Hepatocyte (in vitro differentiated cells): ENCODE results near the gene KLHL24. TPM values are rescaled to one million over a fixed set of nuclear protein-coding genes. Genes with fewer than 3 reads are reported as not detected.

Source experiments
- DNase-seq: peaks from one replicate; pipeline ENCODE4 v3.0.0-alpha.2; 2016; ENCODE audit warnings: low spot score
- H2AFZ ChIP-seq: fragments of 200-600 bp; sonication (generic); 2 replicates; pipeline ENCODE4 v1.6.0; 2016; ENCODE audit warnings: antibody characterized with exemption, mild to moderate bottlenecking
- H3K27ac ChIP-seq: fragments of 200-600 bp; sonication (generic); 2 replicates; pipeline ENCODE4 v1.5.1; 2016; ENCODE audit warnings: mild to moderate bottlenecking
- H3K27me3 ChIP-seq: fragments of 200-600 bp; sonication (generic); 2 replicates; pipeline ENCODE4 v1.6.1; 2016
- H3K36me3 ChIP-seq: fragments of 200-600 bp; sonication (generic); replicated peaks from 2 replicates; pipeline ENCODE4 v1.5.1; 2016; ENCODE audit warnings: low read depth; ENCODE audit not compliant: insufficient read depth
- H3K4me1 ChIP-seq: fragments of 200-600 bp; sonication (generic); 2 replicates; pipeline ENCODE4 v1.5.1; 2016; ENCODE audit warnings: mild to moderate bottlenecking, moderate library complexity; ENCODE audit not compliant: insufficient read depth
- H3K4me2 ChIP-seq: fragments of 200-600 bp; sonication (generic); 2 replicates; pipeline ENCODE4 v1.6.0; 2016
- H3K4me3 ChIP-seq: fragments of 200-600 bp; sonication (generic); 2 replicates; pipeline ENCODE4 v1.5.1; 2016; ENCODE audit warnings: mild to moderate bottlenecking
- H3K79me2 ChIP-seq: fragments of 200-600 bp; sonication (generic); 2 replicates; pipeline ENCODE4 v1.6.0; 2017; ENCODE audit warnings: mild to moderate bottlenecking
- H3K9me2 ChIP-seq: fragments of 200-600 bp; sonication (generic); replicated peaks from 2 replicates; pipeline ENCODE4 v1.6.0; 2017; ENCODE audit warnings: mild to moderate bottlenecking; ENCODE audit not compliant: insufficient read depth
- H3K9me3 ChIP-seq: fragments of 200-600 bp; sonication (generic); 2 replicates; pipeline ENCODE4 v1.5.1; 2016; ENCODE audit warnings: low read depth, mild to moderate bottlenecking
- H4K20me1 ChIP-seq: fragments of 200-600 bp; sonication (generic); 2 replicates; pipeline ENCODE4 v1.6.0; 2016; ENCODE audit warnings: mild to moderate bottlenecking; ENCODE audit not compliant: insufficient read depth, poor library complexity, severe bottlenecking
- EZH2 ChIP-seq: fragments of 200-600 bp; sonication (generic); IDR thresholded peaks from 2 replicates; pipeline ENCODE4 v1.6.1; 2016; ENCODE audit warnings: antibody characterized with exemption, mild to moderate bottlenecking, borderline replicate concordance
- EZH2phosphoT487 ChIP-seq: fragments of 200-600 bp; sonication (generic); IDR thresholded peaks from one replicate; pipeline ENCODE4 v1.6.1; 2018; ENCODE audit warnings: antibody characterized with exemption, mild to moderate bottlenecking, low read depth, moderate library complexity; ENCODE audit not compliant: unreplicated experiment, severe bottlenecking
- WGBS: methylation state at CpG from one replicate; pipeline ENCODE4 v1.1.6; 2016; ENCODE audit warnings: low lambda C conversion rate; ENCODE audit errors: missing lambda C conversion rate; 5-methylcytosine and 5-hydroxymethylcytosine counted together
- polyA plus RNA-seq: library from polyadenylated mRNA; unstranded; fragments of >200 nt; fragmentation: Nextera tagmentation; extraction: Ambion mirVana; gene quantifications from 2 replicates; pipeline ENCODE4 v1.2.1, GENCODE V29; 2016
- total RNA-seq: library from RNA; depleted of rRNA; stranded (reverse); fragments of >200 nt; gene quantifications from 2 replicates; pipeline ENCODE4 v1.2.3, GENCODE V29; 2014
- TF ChIP-seq, protein P1 (sequence below): fragments of 200-600 bp; sonication (generic); IDR thresholded peaks from 2 replicates; pipeline ENCODE4 v1.5.1; 2016; ENCODE audit warnings: antibody characterized with exemption, mild to moderate bottlenecking; ENCODE audit not compliant: poor library complexity

KLHL24 gene
- total and polyA plus RNA-seq, 2 experiments from 2014 or later: 29.6 to 107 TPM

DNA sequence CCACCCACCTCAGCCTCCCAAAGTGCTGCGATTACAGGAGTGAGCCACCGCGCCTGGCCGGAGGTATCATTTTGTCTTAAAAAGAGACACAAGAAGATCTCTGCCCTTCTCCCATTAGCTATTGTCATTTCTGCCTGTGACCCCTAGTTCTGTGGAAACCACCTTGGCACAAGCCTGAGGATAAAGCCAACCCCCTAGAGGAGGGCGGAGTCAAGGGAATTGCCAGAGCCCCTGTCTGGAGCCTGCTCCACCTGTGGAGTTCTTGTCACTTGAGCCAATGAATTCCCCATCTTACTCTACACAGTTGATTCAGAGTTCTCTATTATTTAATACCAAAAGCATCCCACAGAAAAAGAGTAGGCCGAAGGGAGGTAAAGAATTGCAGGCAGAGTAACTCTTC, 45.0 kb upstream of the KLHL24 start:
- Histone ChIP-seq H3K27ac (no peak overlapping the region), H3K36me3 (no peaks in the 10 kb centered on the region), H2AFZ (no peak overlapping the region), H3K4me2 (no peak overlapping the region), H3K4me1 (no peaks in the 10 kb centered on the region), H3K9me2 (no peaks in the 10 kb centered on the region), H3K4me3 (no peak overlapping the region), H3K79me2 (no peaks in the 10 kb centered on the region), H3K27me3 (no peaks in the 10 kb centered on the region), H4K20me1 (no peaks in the 10 kb centered on the region), H3K9me3 (no peaks in the 10 kb centered on the region)
- 97% methylated on average over 6 of the region's 6 CpGs for WGBS
- TF ChIP-seq EZH2: no peak
- no peak for TF ChIP-seq EZH2phosphoT487
- TF ChIP-seq, protein P1, sequence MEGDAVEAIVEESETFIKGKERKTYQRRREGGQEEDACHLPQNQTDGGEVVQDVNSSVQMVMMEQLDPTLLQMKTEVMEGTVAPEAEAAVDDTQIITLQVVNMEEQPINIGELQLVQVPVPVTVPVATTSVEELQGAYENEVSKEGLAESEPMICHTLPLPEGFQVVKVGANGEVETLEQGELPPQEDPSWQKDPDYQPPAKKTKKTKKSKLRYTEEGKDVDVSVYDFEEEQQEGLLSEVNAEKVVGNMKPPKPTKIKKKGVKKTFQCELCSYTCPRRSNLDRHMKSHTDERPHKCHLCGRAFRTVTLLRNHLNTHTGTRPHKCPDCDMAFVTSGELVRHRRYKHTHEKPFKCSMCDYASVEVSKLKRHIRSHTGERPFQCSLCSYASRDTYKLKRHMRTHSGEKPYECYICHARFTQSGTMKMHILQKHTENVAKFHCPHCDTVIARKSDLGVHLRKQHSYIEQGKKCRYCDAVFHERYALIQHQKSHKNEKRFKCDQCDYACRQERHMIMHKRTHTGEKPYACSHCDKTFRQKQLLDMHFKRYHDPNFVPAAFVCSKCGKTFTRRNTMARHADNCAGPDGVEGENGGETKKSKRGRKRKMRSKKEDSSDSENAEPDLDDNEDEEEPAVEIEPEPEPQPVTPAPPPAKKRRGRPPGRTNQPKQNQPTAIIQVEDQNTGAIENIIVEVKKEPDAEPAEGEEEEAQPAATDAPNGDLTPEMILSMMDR: no peak
- no peak for DNase-seq

DNA sequence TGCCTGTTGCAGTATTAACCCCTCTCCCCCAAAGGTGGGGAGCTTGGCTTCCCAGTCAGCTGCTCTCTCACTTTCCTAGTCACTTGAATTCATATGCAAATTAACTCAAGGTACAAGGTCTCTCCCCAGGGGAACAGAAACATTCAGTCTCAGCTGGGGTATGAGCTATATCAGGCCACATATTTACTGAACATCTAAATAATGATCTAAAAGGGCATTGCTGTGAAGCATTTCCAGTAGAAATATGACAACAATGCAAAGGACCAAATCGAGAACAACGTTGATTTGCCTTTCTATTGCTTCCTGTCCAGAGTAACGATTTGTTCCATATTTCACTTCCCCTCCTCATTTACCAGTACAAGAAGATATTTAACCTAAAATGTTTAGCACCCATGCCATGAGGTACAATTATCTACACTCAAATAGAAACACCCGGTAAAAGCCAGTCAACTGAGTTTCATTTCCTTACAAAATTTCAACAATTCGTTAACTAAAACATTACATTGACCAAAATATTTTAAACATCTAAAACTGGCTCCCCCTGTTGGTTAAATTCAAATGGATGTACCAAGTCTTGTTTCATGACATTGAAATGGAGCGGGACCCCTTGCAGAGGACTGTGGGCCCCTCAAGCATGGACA, 43.4 kb upstream of the KLHL24 start:
- DNase-seq: no peak
- Histone ChIP-seq H3K9me2 (no peaks in the 10 kb centered on the region), H3K4me2 (no peak overlapping the region), H3K4me1 (no peaks in the 10 kb centered on the region), H2AFZ (no peak overlapping the region), H3K79me2 (no peaks in the 10 kb centered on the region), H3K36me3 (no peaks in the 10 kb centered on the region), H3K27me3 (no peaks in the 10 kb centered on the region), H3K27ac (no peak overlapping the region), H3K9me3 (no peaks in the 10 kb centered on the region), H3K4me3 (no peak overlapping the region), H4K20me1 (no peaks in the 10 kb centered on the region)
- 79% methylated on average over 6 of the region's 6 CpGs for WGBS
- TF ChIP-seq EZH2phosphoT487 (no peak), EZH2 (no peak)
- TF ChIP-seq, protein P1: peak; percentile 27

DNA sequence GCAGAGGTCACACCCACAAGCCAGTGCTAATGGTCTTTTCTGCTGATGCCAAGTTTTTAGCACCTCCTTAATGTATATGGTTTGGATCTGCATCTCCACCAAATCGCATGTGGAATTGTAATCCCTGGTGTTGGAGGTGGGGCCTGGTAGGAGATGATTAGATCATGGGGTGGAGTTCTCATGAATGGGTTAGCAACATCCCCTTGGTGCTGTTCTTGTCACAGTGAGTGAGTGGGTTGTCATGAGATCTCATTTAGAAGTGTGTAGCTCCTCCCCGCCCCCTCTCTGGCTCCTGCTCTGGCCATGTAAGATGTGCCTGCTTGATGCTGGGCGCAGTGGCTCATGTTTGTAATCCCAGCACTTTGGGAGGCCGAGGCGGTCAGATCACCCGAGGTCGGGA, 42.6 kb upstream of the KLHL24 start:
- H3K27ac ChIP-seq: no peak overlapping the region
- H3K4me1 ChIP-seq: no peaks in the 10 kb centered on the region
- no peaks in the 10 kb centered on the region for H3K9me2 ChIP-seq
- H3K4me2 ChIP-seq: no peak overlapping the region
- no peaks in the 10 kb centered on the region for H3K27me3 ChIP-seq
- H3K4me3 ChIP-seq: no peak overlapping the region
- 95% methylated on average over 7 of the region's 7 CpGs for WGBS
- H4K20me1 ChIP-seq: no peaks in the 10 kb centered on the region
- H3K79me2 ChIP-seq: no peaks in the 10 kb centered on the region
- TF ChIP-seq EZH2 (no peak), EZH2phosphoT487 (no peak)
- H2AFZ ChIP-seq: no peak overlapping the region
- H3K9me3 ChIP-seq: no peaks in the 10 kb centered on the region
- no peaks in the 10 kb centered on the region for H3K36me3 ChIP-seq
- DNase-seq: no peak

DNA sequence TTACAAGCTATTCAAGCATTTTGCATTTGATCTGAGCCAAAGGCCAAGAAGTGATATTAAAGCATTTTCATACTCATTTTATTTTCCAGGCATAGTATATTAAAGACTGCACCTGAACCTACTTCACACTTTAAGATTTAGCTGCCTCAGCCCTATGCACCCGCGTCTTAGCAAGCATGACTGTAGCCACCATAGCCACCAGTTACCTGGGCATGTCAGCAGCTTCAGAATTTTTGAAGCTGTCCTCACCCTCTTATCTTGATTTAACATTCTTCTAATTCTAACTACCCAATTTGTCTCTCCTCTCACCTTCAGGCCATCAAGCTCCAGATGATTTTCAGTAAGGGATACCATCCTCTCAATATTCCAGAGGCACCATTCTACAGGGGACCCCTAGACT, 40.8 kb upstream of the KLHL24 start:
- Histone ChIP-seq H3K27me3 (no peaks in the 10 kb centered on the region), H3K9me2 (no peaks in the 10 kb centered on the region), H3K79me2 (no peaks in the 10 kb centered on the region), H3K9me3 (no peaks in the 10 kb centered on the region), H4K20me1 (no peaks in the 10 kb centered on the region), H3K4me3 (no peak overlapping the region), H3K4me2 (no peak overlapping the region), H3K36me3 (no peaks in the 10 kb centered on the region), H2AFZ (no peak overlapping the region), H3K4me1 (no peaks in the 10 kb centered on the region), H3K27ac (no peak overlapping the region)
- TF ChIP-seq EZH2 (no peak), EZH2phosphoT487 (no peak)
- TF ChIP-seq, protein P1: no peak
- no peak for DNase-seq
- WGBS: 85% methylated on average over 2 of the region's 2 CpGs
